HepG2 (cell line): ENCODE results near the gene NTN5. TPM values are rescaled to one million over a fixed set of nuclear protein-coding genes. Genes with fewer than 3 reads are reported as not detected.
A peak's percentile ranks its signal among the peaks of the same experiment; 100 is the strongest.

ENCODE experiments used
- BRD4 ChIP-seq: sonication (generic); formaldehyde crosslinking; IDR thresholded peaks from 2 replicates; pipeline ENCODE4 v1.4.0; 2020; ENCODE audit warnings: missing genetic modification reagents
- DR1 ChIP-seq: sonication (generic); formaldehyde crosslinking; IDR thresholded peaks from 2 replicates; pipeline ENCODE4 v1.8.0; 2021; ENCODE audit warnings: mild to moderate bottlenecking, missing genetic modification reagents, inconsistent platforms
- GLI4 ChIP-seq: sonication (generic); formaldehyde crosslinking; IDR thresholded peaks from 2 replicates; pipeline ENCODE4 v1.5.1; 2020; ENCODE audit warnings: missing genetic modification reagents, mild to moderate bottlenecking, moderate library complexity, borderline replicate concordance
- HCFC1 ChIP-seq: fragments of 150-350 bp; IDR thresholded peaks from 2 replicates; pipeline ENCODE4 v1.6.1; 2014; ENCODE audit warnings: low read depth, low read length
- IKZF5 ChIP-seq: IDR thresholded peaks from 2 replicates; pipeline ENCODE4 v1.6.1; 2018; ENCODE audit warnings: missing genetic modification reagents, mild to moderate bottlenecking, missing compliant biosample characterization
- JUN ChIP-seq: sonication (generic); formaldehyde crosslinking; IDR thresholded peaks from 2 replicates; pipeline ENCODE4 v1.4.0; 2020; ENCODE audit warnings: mild to moderate bottlenecking, missing genetic modification reagents
- MED8 ChIP-seq: sonication (generic); formaldehyde crosslinking; IDR thresholded peaks from 2 replicates; pipeline ENCODE4 v1.8.1; 2023; ENCODE audit warnings: mild to moderate bottlenecking, missing genetic modification reagents; ENCODE audit not compliant: insufficient replicate concordance
- POGK ChIP-seq: sonication (generic); formaldehyde crosslinking; conservative IDR thresholded peaks from 2 replicates; pipeline ENCODE4 v1.8.0; 2022; ENCODE audit warnings: mild to moderate bottlenecking, moderate library complexity, missing genetic modification reagents
- SP4 ChIP-seq: sonication (generic); formaldehyde crosslinking; IDR thresholded peaks from 2 replicates; pipeline ENCODE4 v1.8.1; 2023; ENCODE audit warnings: mild to moderate bottlenecking, missing genetic modification reagents
- SPEN ChIP-seq: sonication (generic); formaldehyde crosslinking; IDR thresholded peaks from 2 replicates; pipeline ENCODE4 v1.5.1; 2020; ENCODE audit warnings: low read depth, mild to moderate bottlenecking, missing genetic modification reagents
- UBTF ChIP-seq: sonication (generic); formaldehyde crosslinking; IDR thresholded peaks from 2 replicates; pipeline ENCODE4 v1.4.0; 2020; ENCODE audit warnings: mild to moderate bottlenecking, missing genetic modification reagents
- ZNF317 ChIP-seq: sonication (generic); formaldehyde crosslinking; IDR thresholded peaks from 2 replicates; pipeline ENCODE4 v1.5.0; 2020; ENCODE audit warnings: mild to moderate bottlenecking, missing genetic modification reagents
- ZNF33A ChIP-seq: sonication (generic); formaldehyde crosslinking; IDR thresholded peaks from 2 replicates; pipeline ENCODE4 v1.5.1; 2020; ENCODE audit warnings: missing genetic modification reagents, mild to moderate bottlenecking, moderate library complexity, borderline replicate concordance
- ZNF34 ChIP-seq: sonication (generic); formaldehyde crosslinking; IDR thresholded peaks from 2 replicates; pipeline ENCODE4 v1.4.0; 2020; ENCODE audit warnings: mild to moderate bottlenecking, missing genetic modification reagents, borderline replicate concordance
- ZNF460 ChIP-seq: sonication (generic); formaldehyde crosslinking; IDR thresholded peaks from 2 replicates; pipeline ENCODE4 v1.5.1; 2020; ENCODE audit warnings: missing genetic modification reagents, mild to moderate bottlenecking, borderline replicate concordance
- ZNF501 ChIP-seq: sonication (generic); formaldehyde crosslinking; IDR thresholded peaks from 2 replicates; pipeline ENCODE4 v1.5.1; 2020; ENCODE audit warnings: mild to moderate bottlenecking, moderate library complexity, missing genetic modification reagents
- ZNF776 ChIP-seq: sonication (generic); formaldehyde crosslinking; IDR thresholded peaks from 2 replicates; pipeline ENCODE4 v1.4.0; 2020; ENCODE audit warnings: mild to moderate bottlenecking, missing genetic modification reagents
- ZNF839 ChIP-seq: sonication (generic); formaldehyde crosslinking; IDR thresholded peaks from 2 replicates; pipeline ENCODE4 v1.4.0; 2020; ENCODE audit warnings: missing genetic modification reagents, mild to moderate bottlenecking, borderline replicate concordance
- polyA plus RNA-seq, 8 experiments: library from polyadenylated mRNA; depleted of rRNA in 3 of 8; stranded (reverse) in 7 of 8; unstranded in 1 of 8; fragments of >200 nt; fragmentation: Illumina TruSeq in 4 of 8; extraction: Trizol in 4 of 8; gene quantifications; 2 replicates each; pipeline versions ENCODE4 v1.2.1 to v1.2.3, GENCODE V29; 2011 to 2016; ENCODE audit warnings: low read depth in 4 of 8, missing spikeins in 1 of 8, mixed read lengths in 1 of 8; ENCODE audit not compliant: insufficient read depth in 1 of 8
- total RNA-seq, 5 experiments: library from RNA; depleted of rRNA; stranded (reverse); fragments of >200 nt; fragmentation: Illumina TruSeq; extraction: Trizol; gene quantifications; 2 replicates each; pipeline ENCODE4 v1.2.3, GENCODE V29; 2016; ENCODE audit warnings: low read depth in 1 of 5
- TF ChIP-seq, protein P1 (sequence below): sonication (generic); formaldehyde crosslinking; IDR thresholded peaks from 2 replicates; pipeline ENCODE4 v1.4.0; 2020; ENCODE audit warnings: low read depth, mild to moderate bottlenecking, missing genetic modification reagents
- TF ChIP-seq, protein P2 (sequence below): sonication (generic); formaldehyde crosslinking; IDR thresholded peaks from 2 replicates; pipeline ENCODE4 v1.5.0; 2020; ENCODE audit warnings: missing genetic modification reagents

NTN5 gene
- total and polyA plus RNA-seq, 2 of the 13 experiments (the other 11 are each of a cell fraction or from before 2014, with no cell fraction given), result 0.05 TPM; not detected in 1

DNA sequence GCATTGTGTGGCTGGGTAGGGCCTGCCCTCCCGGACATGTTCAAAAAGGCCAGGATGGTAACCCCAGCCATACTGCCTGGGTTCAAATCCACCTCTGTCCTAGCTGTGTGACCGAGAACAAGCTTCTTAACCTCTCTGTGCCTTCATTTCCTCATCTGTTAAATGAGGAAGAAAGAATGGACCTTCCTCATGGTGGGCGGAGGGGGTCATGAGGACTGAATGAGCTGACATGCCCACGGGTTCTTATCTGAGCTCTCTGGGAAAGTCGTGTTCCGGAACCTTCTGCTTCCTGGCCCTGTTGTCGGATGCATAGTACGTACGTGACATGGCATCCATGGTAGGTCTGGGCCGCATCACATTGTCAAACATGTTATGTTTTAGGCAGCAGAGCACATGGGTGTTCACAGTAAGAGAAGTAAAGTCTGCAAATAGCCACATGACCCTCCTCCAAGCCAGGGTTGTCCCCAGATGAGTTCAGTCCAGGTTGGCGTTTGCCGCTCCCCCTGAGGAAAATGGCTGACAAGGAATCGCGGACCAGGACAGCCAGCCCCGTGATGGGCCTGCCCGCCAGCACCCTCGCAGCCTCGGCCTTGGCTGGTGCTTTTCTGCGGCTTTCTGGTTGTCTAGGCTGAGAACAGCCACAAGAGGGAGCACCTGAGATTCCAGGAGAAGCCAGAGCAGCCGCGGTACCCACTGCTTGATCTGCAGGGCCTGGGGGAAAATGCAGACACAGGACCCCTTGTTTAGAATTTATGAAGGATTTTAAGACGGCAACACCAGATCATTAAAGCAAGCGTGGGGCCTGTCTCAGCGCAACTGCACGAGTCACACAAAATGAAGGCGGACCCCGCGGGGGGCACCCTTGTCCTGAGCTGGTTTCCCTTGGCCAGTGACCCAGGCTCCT is 2.4 kb upstream of the NTN5 start (continued):
- no peak for TF ChIP-seq ZNF460
- TF ChIP-seq, protein P1, sequence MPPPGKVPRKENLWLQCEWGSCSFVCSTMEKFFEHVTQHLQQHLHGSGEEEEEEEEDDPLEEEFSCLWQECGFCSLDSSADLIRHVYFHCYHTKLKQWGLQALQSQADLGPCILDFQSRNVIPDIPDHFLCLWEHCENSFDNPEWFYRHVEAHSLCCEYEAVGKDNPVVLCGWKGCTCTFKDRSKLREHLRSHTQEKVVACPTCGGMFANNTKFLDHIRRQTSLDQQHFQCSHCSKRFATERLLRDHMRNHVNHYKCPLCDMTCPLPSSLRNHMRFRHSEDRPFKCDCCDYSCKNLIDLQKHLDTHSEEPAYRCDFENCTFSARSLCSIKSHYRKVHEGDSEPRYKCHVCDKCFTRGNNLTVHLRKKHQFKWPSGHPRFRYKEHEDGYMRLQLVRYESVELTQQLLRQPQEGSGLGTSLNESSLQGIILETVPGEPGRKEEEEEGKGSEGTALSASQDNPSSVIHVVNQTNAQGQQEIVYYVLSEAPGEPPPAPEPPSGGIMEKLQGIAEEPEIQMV (CRISPR knock-in tag), result peak; percentile 83; the same call in 1 of the 2 replicates
- TF ChIP-seq POGK (CRISPR knock-in tag), result 0 out of 2 replicates have a peak, but pooled peaks have one; percentile 23
- 0 out of 2 replicates have a peak, but pooled peaks have one; percentile 44 for TF ChIP-seq DR1 (CRISPR knock-in tag)
- 0 out of 2 replicates have a peak, but pooled peaks have one; percentile 54 for TF ChIP-seq BRD4
- TF ChIP-seq JUN, result no peak
- TF ChIP-seq SPEN (CRISPR knock-in tag), result 0 out of 2 replicates have a peak, but pooled peaks have one; percentile 36
- TF ChIP-seq ZNF33A (CRISPR knock-in tag), result no peak
- peak; percentile 65 for TF ChIP-seq MED8
- no peak for TF ChIP-seq HCFC1
- 0 out of 2 replicates have a peak, but pooled peaks have one; percentile 36 for TF ChIP-seq ZNF776
- TF ChIP-seq ZNF839 (CRISPR knock-in tag), result 0 out of 2 replicates have a peak, but pooled peaks have one; percentile 38
- TF ChIP-seq SP4 (CRISPR knock-in tag), result 0 out of 2 replicates have a peak, but pooled peaks have one; percentile 42
- TF ChIP-seq GLI4, result no peak
- TF ChIP-seq UBTF, result peak; percentile 73
- TF ChIP-seq, protein P2, sequence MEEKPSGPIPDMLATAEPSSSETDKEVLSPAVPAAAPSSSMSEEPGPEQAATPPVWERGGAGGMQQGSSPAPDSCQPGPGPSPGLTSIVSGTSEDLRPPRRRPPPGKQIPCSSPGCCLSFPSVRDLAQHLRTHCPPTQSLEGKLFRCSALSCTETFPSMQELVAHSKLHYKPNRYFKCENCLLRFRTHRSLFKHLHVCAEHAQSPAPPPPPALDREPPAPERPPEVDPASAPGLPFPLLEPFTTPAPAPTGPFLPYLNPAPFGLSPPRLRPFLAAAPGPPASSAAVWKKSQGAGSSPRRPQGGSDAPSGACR (CRISPR knock-in tag), result peak; percentile 52; the same call in 1 of the 2 replicates
- peak; percentile 26; the same call in 1 of the 2 replicates for TF ChIP-seq IKZF5 (CRISPR knock-in tag)
- TF ChIP-seq ZNF34 (CRISPR knock-in tag), result no peak
- TF ChIP-seq ZNF501 (CRISPR knock-in tag), result peak; percentile 80
- TF ChIP-seq ZNF317 (CRISPR knock-in tag), result peak; percentile 64; the same call in 1 of the 2 replicates
